ENCODE data around the gene RINL. TPM values are rescaled to one million over a fixed set of nuclear protein-coding genes. Genes with fewer than 3 reads are reported as not detected.

The RINL gene
- total and polyA plus RNA-seq, 2 of the 4 experiments (the other 2 are of a cell fraction), result 0.72 to 1.9 TPM

GRCh38 chr19:38844093-38844686 lies 33.9 kb downstream of the RINL start:
- H3K56ac ChIP-seq (ENCODE audit: extremely low read depth, insufficient read depth, low read length), result no peak overlapping the region
- no peak overlapping the region for H3K4me2 ChIP-seq (ENCODE audit: low read depth, low read length)
- H2BK5ac ChIP-seq (ENCODE audit: low read depth, low read length, poor library complexity, severe bottlenecking), result no peak overlapping the region
- peaks cover 15% of the 10 kb centered on the region for H3K9me1 ChIP-seq (ENCODE audit: insufficient read depth, low read length)
- no peak overlapping the region for H2AK5ac ChIP-seq (ENCODE audit: low read depth, low read length)
- intact Hi-C loops (cut with micrococcal nuclease) (no loop called here), in situ Hi-C loops (cut with MboI; ENCODE audit: low sequenced_read_pairs) (no loop called here), dilution Hi-C loops (cut with HindIII; ENCODE audit: low sequenced_read_pairs, unreplicated experiment) (no loop called here)
- H2AK9ac ChIP-seq (replicated peaks; ENCODE audit: low read depth, low read length, poor library complexity), result no peak overlapping the region
- WGBS, 2 experiments (ENCODE audit: extremely low coverage in 2 of 2, insufficient read length in 1 of 2), result 92% methylated on average over 10 of the region's 11 CpGs; no CpG with 5 or more reads in 1 of the 2 experiments
- no peak for ATAC-seq (ENCODE audit: low read depth)
- H3K9me3 ChIP-seq (ENCODE audit: control insufficient read depth, insufficient read depth, low read length), result no peaks in the 10 kb centered on the region
- no peak overlapping the region for H2BK20ac ChIP-seq (ENCODE audit: low read depth, low read length)
- no peak overlapping the region for H2BK15ac ChIP-seq (ENCODE audit: low read depth, low read length)
- no peak overlapping the region for H3K23ac ChIP-seq (ENCODE audit: low read depth, low read length)
- H3K4me3 ChIP-seq (ENCODE audit: insufficient read depth, low read depth, low read length), result no peak overlapping the region
- H3K27ac ChIP-seq (ENCODE audit: insufficient read depth, low read length), result no peak overlapping the region
- no peak overlapping the region for H4K91ac ChIP-seq (ENCODE audit: insufficient read depth, low read depth, low read length)
- no TSS peak for BruUV-seq (replicated peaks)
- CTCF ChIA-PET, result interaction anchor here (0.6 kb wide), 1 partner anchor 233 kb away, joined by 6 read pairs; no protein-coding TSS in a partner anchor
- H2AFZ ChIP-seq (replicated peaks; ENCODE audit: low read length, poor library complexity), result no peak overlapping the region
- POLR2A ChIA-PET (ENCODE audit: unreplicated experiment), result interaction anchor here (0.5 kb wide), 1 partner anchor 41 kb away, joined by 3 read pairs; no protein-coding TSS in a partner anchor
- H3K18ac ChIP-seq (ENCODE audit: low read depth, low read length), result no peak overlapping the region
- H3K4me1 ChIP-seq (ENCODE audit: control insufficient read depth, insufficient read depth, low read length), result peaks cover 4% of the 10 kb centered on the region
- H2BK120ac ChIP-seq (ENCODE audit: low read depth, low read length), result no peak overlapping the region
- H3K36me3 ChIP-seq (ENCODE audit: control insufficient read depth, insufficient read depth, low read length), result peaks cover 77% of the 10 kb centered on the region
- no peak overlapping the region for H3K9ac ChIP-seq (ENCODE audit: low read depth, low read length)
- H3K4ac ChIP-seq (ENCODE audit: low read depth, low read length), result no peak overlapping the region
- no peak overlapping the region for H4K5ac ChIP-seq (ENCODE audit: low read depth, low read length)
- TF ChIP-seq POLR2A (IDR thresholded peaks at IDR 0.05; ENCODE audit: low read depth, low read length), result no peak
- TF ChIP-seq MAFK (IDR thresholded peaks at IDR 0.05; ENCODE audit: low read depth, low read length), result no peak
- no peak for TF ChIP-seq RAD21 (IDR thresholded peaks at IDR 0.05; ENCODE audit: low read length)
- TF ChIP-seq FOS (IDR thresholded peaks at IDR 0.05; ENCODE audit: low read depth, low read length), result no peak
- TF ChIP-seq MAZ (IDR thresholded peaks at IDR 0.05; ENCODE audit: borderline replicate concordance, low read depth, low read length), result no peak
- no peak for TF ChIP-seq RFX5 (IDR thresholded peaks at IDR 0.05; ENCODE audit: low read depth, low read length)
- TF ChIP-seq CHD1 (IDR thresholded peaks at IDR 0.05; ENCODE audit: low read depth, low read length), result no peak
- TF ChIP-seq BHLHE40 (IDR thresholded peaks at IDR 0.05; ENCODE audit: low read depth, low read length), result no peak
- no peaks in the 10 kb centered on the region for H3K27me3 ChIP-seq (ENCODE audit: control insufficient read depth, insufficient read depth, low read length)
- no peak overlapping the region for H4K8ac ChIP-seq (ENCODE audit: low read depth in 2 of 2, low read length in 2 of 2)
- peaks cover 44 to 88% of the 10 kb centered on the region in 2 experiments for H3K79me1 ChIP-seq (ENCODE audit: low read depth in 1 of 2, low read length in 2 of 2)
- peaks cover 88% of the 10 kb centered on the region for H4K20me1 ChIP-seq (ENCODE audit: insufficient read depth, low read length)
- H3K14ac ChIP-seq (replicated peaks; ENCODE audit: low read depth, low read length), result no peak overlapping the region
- DNase-seq, result no peak
